HG03066 (cell line): ENCODE data around the gene CCSER1.
"Not testable (repeated sequence)": the region's sequence is repeated elsewhere in the genome, so short reads cannot be mapped to it uniquely, and the experiment has no call there.

Experiments used
- ATAC-seq: cut with Tn5 transposase; IDR thresholded peaks from one replicate; pipeline ENCODE4 v1.9.1; 2021; ENCODE audit warnings: low read depth; ENCODE audit not compliant: unreplicated experiment

CCSER1 gene

GRCh38 chr4:90281541-90282355 lies 154.6 kb downstream of the CCSER1 start:
- ATAC-seq: no peak

GRCh38 chr4:90290345-90290744 lies 163.2 kb downstream of the CCSER1 start:
- ATAC-seq: no peak

GRCh38 chr4:90292438-90292837 lies 165.2 kb downstream of the CCSER1 start:
- no peak for ATAC-seq

- no peak for ATAC-seq
Observed at GRCh38 chr4:90293320-90293719, 166.1 kb downstream of the CCSER1 start.

- ATAC-seq: no peak
Observed at GRCh38 chr4:90299373-90299772, 172.2 kb downstream of the CCSER1 start.

GRCh38 chr4:90306810-90307209 lies 179.6 kb downstream of the CCSER1 start:
- no peak for ATAC-seq

GRCh38 chr4:90317140-90317539 lies 189.9 kb downstream of the CCSER1 start:
- not testable (repeated sequence) for ATAC-seq

- ATAC-seq: no peak
Observed at GRCh38 chr4:90317785-90318184, 190.6 kb downstream of the CCSER1 start.

GRCh38 chr4:90318193-90318592 lies 191.0 kb downstream of the CCSER1 start:
- ATAC-seq: no peak

GRCh38 chr4:90328558-90328957 lies 201.4 kb downstream of the CCSER1 start:
- no peak for ATAC-seq

GRCh38 chr4:90330546-90330945 lies 203.4 kb downstream of the CCSER1 start:
- no peak for ATAC-seq

- no peak for ATAC-seq
Observed at GRCh38 chr4:90345549-90346215, 218.5 kb downstream of the CCSER1 start.

- ATAC-seq: no peak
Observed at GRCh38 chr4:90349636-90350035, 222.4 kb downstream of the CCSER1 start.

GRCh38 chr4:90357117-90357710 lies 230.0 kb downstream of the CCSER1 start:
- no peak for ATAC-seq

GRCh38 chr4:90375081-90375480 lies 247.9 kb downstream of the CCSER1 start:
- no peak for ATAC-seq

- no peak for ATAC-seq
Observed at GRCh38 chr4:90393215-90393614, 266.0 kb downstream of the CCSER1 start.

- no peak for ATAC-seq
Observed at GRCh38 chr4:90403781-90404180, 276.6 kb downstream of the CCSER1 start.

GRCh38 chr4:90407897-90408296 lies 280.7 kb downstream of the CCSER1 start:
- not testable (repeated sequence) for ATAC-seq

- ATAC-seq: not testable (repeated sequence)
Observed at GRCh38 chr4:90412786-90413185, 285.6 kb downstream of the CCSER1 start.

- ATAC-seq: no peak
Observed at GRCh38 chr4:90415116-90415515, 287.9 kb downstream of the CCSER1 start.

- peak; percentile 90 for ATAC-seq
Observed at GRCh38 chr4:90419124-90419711, 292.0 kb downstream of the CCSER1 start.
